ENCODE data around the gene FRG1.
"Not testable (repeated sequence)": the region's sequence is repeated elsewhere in the genome, so short reads cannot be mapped to it uniquely, and the experiment has no call there.

FRG1 gene

GRCh38 chr4:189985651-189986243, 45.1 kb downstream of the FRG1 start:
- not testable (repeated sequence) for DNase-seq

- DNase-seq = no peak
Observed at GRCh38 chr4:189988877-189989431, 48.3 kb downstream of the FRG1 start.

- not testable (repeated sequence) for DNase-seq
Observed at GRCh38 chr4:189989941-189990340, 49.3 kb downstream of the FRG1 start.

All from islet precursor cell (in vitro differentiated cells).